Measurements from ENCODE around the gene KRT2. TPM values are rescaled to one million over a fixed set of nuclear protein-coding genes. Genes with fewer than 3 reads are reported as not detected.

The KRT2 gene
- total RNA-seq, 1 donor from 2014 or later: not detected

DNA sequence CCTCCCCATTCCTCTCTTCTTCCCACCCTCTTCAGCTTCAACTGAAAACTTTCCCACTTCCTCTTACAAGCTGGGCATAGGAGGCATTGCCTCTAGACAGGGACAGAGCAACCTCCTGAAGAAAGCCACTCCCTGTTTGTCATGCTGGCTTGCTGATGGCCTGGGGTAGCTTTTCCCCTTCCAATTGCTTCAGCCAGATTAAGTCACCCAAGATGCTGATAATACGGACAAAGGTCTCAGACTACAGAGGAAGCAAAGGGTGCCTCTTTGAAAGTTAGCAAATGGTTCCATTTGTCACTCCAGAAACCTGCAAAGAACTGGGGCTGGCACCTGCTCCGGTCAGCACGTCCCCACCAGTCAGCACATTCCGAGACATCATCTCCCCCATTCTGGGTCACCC lies 6.0 kb downstream of the KRT2 start:
- TF ChIP-seq, protein P1, sequence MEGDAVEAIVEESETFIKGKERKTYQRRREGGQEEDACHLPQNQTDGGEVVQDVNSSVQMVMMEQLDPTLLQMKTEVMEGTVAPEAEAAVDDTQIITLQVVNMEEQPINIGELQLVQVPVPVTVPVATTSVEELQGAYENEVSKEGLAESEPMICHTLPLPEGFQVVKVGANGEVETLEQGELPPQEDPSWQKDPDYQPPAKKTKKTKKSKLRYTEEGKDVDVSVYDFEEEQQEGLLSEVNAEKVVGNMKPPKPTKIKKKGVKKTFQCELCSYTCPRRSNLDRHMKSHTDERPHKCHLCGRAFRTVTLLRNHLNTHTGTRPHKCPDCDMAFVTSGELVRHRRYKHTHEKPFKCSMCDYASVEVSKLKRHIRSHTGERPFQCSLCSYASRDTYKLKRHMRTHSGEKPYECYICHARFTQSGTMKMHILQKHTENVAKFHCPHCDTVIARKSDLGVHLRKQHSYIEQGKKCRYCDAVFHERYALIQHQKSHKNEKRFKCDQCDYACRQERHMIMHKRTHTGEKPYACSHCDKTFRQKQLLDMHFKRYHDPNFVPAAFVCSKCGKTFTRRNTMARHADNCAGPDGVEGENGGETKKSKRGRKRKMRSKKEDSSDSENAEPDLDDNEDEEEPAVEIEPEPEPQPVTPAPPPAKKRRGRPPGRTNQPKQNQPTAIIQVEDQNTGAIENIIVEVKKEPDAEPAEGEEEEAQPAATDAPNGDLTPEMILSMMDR (conservative IDR thresholded peaks at IDR 0.05): no peak
- Mint-ChIP-seq H3K9me3 (no peaks in the 10 kb centered on the region), H3K4me1 (peaks cover 9% of the 10 kb centered on the region), H3K4me3 (no peak overlapping the region), H3K27ac (ENCODE audit: unreplicated experiment) (no peak overlapping the region), H3K27me3 (ENCODE audit: low read depth) (peaks cover 37% of the 10 kb centered on the region), H3K36me3 (ENCODE audit: low read depth) (no peaks in the 10 kb centered on the region)
- no peak for DNase-seq (ENCODE audit: low read depth, low spot score)

DNA sequence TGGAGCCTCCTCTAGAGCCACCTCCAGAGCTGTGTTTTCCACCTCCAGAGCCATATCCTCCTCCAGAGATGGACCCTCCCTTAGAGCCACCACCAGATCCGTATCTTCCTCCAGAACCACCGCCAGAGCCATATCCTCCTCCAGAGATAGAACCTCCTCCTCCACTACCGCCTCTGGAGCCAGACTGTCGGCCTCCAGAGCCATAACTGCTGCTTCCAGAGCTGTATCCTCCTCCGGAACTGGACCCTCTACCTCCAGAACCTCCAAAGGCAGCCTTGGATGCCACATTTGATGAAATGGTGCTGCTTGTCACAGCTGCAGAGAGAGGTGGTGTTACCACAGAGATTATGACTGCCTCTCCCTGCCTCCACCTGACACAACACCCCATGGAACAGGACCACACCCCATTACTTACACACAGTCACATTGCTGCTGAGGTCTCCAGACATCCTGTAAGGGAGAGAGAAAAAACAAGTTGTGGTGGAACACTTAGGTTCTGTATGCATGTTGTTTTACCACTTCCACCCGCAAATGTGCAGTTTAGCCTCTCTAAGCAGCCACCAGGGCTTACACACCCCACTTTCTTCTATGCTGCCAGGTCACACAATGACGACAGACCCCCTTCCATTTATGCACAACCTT lies 6.8 kb downstream of the KRT2 start:
- H3K9me3 Mint-ChIP-seq: no peaks in the 10 kb centered on the region
- H3K27ac Mint-ChIP-seq (ENCODE audit: unreplicated experiment): no peak overlapping the region
- no peaks in the 10 kb centered on the region for H3K36me3 Mint-ChIP-seq (ENCODE audit: low read depth)
- peaks cover 42% of the 10 kb centered on the region for H3K27me3 Mint-ChIP-seq (ENCODE audit: low read depth)
- TF ChIP-seq, protein P1 (conservative IDR thresholded peaks at IDR 0.05): no peak
- peaks cover 9% of the 10 kb centered on the region for H3K4me1 Mint-ChIP-seq
- no peak for DNase-seq (ENCODE audit: low read depth, low spot score)
- no peak overlapping the region for H3K4me3 Mint-ChIP-seq

DNA sequence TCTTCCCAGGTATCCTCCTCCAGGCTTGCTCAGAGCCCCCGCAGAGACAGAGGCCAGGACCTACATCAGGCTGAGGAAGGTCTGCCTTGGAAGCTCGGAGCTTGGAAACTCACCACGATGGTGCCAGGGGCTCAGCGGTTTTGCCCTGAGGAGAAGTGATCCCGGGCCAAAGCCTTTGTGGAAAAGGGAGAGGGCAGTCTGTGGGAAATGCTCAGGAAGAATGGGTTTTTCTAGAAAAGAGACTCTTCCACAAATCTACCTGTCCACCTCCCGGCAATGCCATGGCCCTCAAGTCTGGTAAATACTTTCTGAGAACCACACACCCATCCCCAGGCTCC lies 8.0 kb downstream of the KRT2 start:
- H3K27me3 Mint-ChIP-seq (ENCODE audit: low read depth): peaks cover 49% of the 10 kb centered on the region
- DNase-seq (ENCODE audit: low read depth, low spot score): no peak

DNA sequence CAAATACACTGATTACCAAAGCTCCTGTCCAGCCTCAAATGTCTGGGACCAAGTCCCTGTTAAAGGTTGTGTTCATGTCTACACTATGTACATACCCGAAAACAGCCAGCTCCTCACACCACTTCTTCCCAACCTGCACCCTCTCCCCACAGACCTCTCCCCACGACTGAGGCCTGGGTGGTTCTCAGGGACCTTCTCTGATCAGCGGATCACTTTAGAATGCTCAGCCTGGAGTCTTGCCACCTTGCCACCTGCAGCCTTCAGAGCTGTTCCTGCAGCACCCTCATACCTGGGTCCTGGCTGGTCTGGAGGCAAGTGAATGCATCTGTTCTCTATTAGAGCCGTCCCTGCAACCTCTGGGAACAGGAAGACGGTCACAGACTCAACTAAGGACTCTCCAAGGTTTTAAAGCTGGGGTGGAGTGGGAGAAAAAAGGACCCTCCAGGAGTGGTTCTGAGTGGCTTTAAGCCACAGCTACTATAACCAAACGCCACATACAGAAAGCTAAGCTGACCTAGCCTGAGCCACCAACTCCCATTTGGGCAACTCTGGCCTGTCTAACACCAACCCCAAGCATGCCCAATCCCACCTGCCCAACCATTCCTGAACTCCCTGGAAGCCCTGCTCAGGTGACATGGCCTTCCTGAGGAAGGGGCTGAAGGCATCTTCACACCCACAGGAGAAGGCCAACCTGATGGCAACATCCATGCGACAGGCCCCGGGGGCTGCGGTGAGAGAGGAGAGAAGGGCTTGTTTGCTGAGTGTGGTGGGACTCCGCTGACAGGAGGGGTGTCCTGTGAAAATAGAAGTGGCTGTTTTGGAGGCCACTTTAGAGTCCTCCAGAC lies 8.6 kb downstream of the KRT2 start:
- no peak for DNase-seq (ENCODE audit: low read depth, low spot score)
- Mint-ChIP-seq H3K27ac (ENCODE audit: unreplicated experiment) (no peak overlapping the region), H3K27me3 (ENCODE audit: low read depth) (peaks cover 53% of the 10 kb centered on the region), H3K9me3 (no peaks in the 10 kb centered on the region), H3K4me1 (no peaks in the 10 kb centered on the region), H3K36me3 (ENCODE audit: low read depth) (no peaks in the 10 kb centered on the region), H3K4me3 (no peak overlapping the region)
- TF ChIP-seq, protein P1 (conservative IDR thresholded peaks at IDR 0.05): no peak

More for the DNA sequence above, 8.0 kb downstream of the KRT2 start:
- Mint-ChIP-seq H3K4me1 (no peaks in the 10 kb centered on the region), H3K36me3 (ENCODE audit: low read depth) (no peaks in the 10 kb centered on the region), H3K27ac (ENCODE audit: unreplicated experiment) (no peak overlapping the region), H3K9me3 (no peaks in the 10 kb centered on the region), H3K4me3 (no peak overlapping the region)
- TF ChIP-seq, protein P1 (conservative IDR thresholded peaks at IDR 0.05): no peak

DNA sequence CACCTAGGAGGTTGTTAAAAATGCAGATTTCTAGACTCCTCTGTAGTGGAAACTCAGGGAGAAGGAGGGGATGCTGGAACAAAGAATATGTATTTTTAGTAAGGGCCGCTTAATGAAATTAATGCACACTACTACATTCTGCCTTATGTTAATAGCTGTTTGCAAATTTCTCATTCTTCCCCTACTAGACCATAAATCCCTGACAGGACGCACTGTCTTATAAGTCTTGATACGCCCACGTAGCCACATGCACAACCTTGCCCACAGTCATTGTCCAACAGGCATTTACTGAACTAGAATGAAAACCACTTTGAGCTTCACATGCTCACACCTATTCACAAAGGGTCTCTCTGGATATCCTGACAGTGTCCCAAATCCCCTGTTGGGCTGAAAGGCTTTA lies 10.5 kb downstream of the KRT2 start:
- peaks cover 59% of the 10 kb centered on the region for H3K27me3 Mint-ChIP-seq (ENCODE audit: low read depth)
- no peak for DNase-seq (ENCODE audit: low read depth, low spot score)
- no peaks in the 10 kb centered on the region for H3K9me3 Mint-ChIP-seq
- TF ChIP-seq, protein P1 (conservative IDR thresholded peaks at IDR 0.05): no peak
- no peaks in the 10 kb centered on the region for H3K4me1 Mint-ChIP-seq
- no peaks in the 10 kb centered on the region for H3K36me3 Mint-ChIP-seq (ENCODE audit: low read depth)
- H3K4me3 Mint-ChIP-seq: no peak overlapping the region
- no peak overlapping the region for H3K27ac Mint-ChIP-seq (ENCODE audit: unreplicated experiment)

Measured in neural crest cell (in vitro differentiated cells).